Measurements from ENCODE around the gene MEMO1. TPM values are rescaled to one million over a fixed set of nuclear protein-coding genes. Genes with fewer than 3 reads are reported as not detected.
"Not testable (repeated sequence)": the region's sequence is repeated elsewhere in the genome, so short reads cannot be mapped to it uniquely, and the experiment has no call there.

MEMO1 gene
- total RNA-seq, 2 experiments from 2014 or later, result 43.5 to 43.8 TPM

DNA sequence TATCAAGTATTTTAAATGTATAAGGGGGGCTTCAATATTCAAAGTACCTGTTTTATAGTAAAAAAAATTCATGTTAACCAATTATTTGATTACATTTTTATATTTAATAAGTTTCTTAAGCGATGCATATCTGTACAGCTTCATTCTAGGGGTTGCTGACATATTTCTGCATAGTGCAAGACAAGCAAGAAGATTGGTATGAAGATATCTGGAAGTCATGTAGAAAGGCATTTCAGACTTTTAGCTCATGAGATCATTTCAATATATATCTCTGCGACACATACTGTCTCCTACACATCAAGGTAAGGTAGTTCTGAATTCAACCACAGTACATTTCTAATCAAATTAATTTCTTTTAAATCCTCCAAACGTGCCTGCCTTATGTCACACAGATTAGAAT is 73.1 kb downstream of the MEMO1 start:
- H3K4me1 Mint-ChIP-seq, result peaks cover under 1% of the 10 kb centered on the region
- POLR2A ChIA-PET, result no interaction called here
- no peaks in the 10 kb centered on the region for H3K36me3 Mint-ChIP-seq
- H3K27me3 Mint-ChIP-seq, result no peaks in the 10 kb centered on the region
- no peak overlapping the region for H3K4me3 Mint-ChIP-seq
- no peak for ATAC-seq (ENCODE audit: low read depth)
- no peak overlapping the region for H3K27ac Mint-ChIP-seq
- H3K9me3 Mint-ChIP-seq, result no peaks in the 10 kb centered on the region
- DNase-seq, result no peak

GRCh38 chr2:31935370-31935769 is 75.4 kb downstream of the MEMO1 start:
- Mint-ChIP-seq H3K4me1 (peaks cover 3% of the 10 kb centered on the region), H3K27me3 (no peaks in the 10 kb centered on the region), H3K9me3 (no peaks in the 10 kb centered on the region), H3K4me3 (no peak overlapping the region), H3K27ac (no peak overlapping the region), H3K36me3 (peaks cover under 1% of the 10 kb centered on the region)
- ATAC-seq (ENCODE audit: low read depth) (no peak), DNase-seq (no peak)
- POLR2A ChIA-PET, result no interaction called here

DNA sequence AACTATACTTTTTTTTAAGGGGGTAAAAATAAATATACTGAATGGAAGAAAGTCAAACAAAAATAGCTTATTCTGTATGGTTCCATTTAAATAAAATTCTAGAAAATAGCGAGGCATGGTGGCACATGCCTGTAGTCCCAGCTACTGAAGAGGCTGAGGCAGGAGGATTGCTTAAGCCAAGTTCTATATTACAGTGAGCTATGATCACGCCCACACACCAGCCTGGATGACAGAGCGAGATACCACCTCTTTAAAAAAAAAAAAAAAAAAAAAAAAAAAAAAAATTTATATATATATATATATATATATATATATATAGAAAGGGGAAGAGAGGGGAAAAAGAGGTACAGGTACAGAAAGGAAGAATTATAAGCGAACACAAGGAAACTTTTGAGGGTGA is 77.7 kb downstream of the MEMO1 start:
- Mint-ChIP-seq H3K4me3 (no peak overlapping the region), H3K9me3 (peaks cover 2% of the 10 kb centered on the region)
- POLR2A ChIA-PET, result no interaction called here

GRCh38 chr2:31932589-31932988 is 78.2 kb downstream of the MEMO1 start:
- Mint-ChIP-seq H3K36me3 (peaks cover 3% of the 10 kb centered on the region), H3K4me1 (peaks cover 4% of the 10 kb centered on the region), H3K4me3 (no peak overlapping the region), H3K27ac (no peak overlapping the region), H3K27me3 (no peaks in the 10 kb centered on the region), H3K9me3 (peaks cover 2% of the 10 kb centered on the region)
- DNase-seq (no peak), ATAC-seq (ENCODE audit: low read depth) (no peak)
- POLR2A ChIA-PET, result no interaction called here

More for the DNA sequence above, 77.7 kb downstream of the MEMO1 start:
- Mint-ChIP-seq H3K36me3 (peaks cover 3% of the 10 kb centered on the region), H3K27ac (no peak overlapping the region), H3K27me3 (no peaks in the 10 kb centered on the region), H3K4me1 (peaks cover 4% of the 10 kb centered on the region)
- no peak for DNase-seq
- ATAC-seq (ENCODE audit: low read depth), result no peak

DNA sequence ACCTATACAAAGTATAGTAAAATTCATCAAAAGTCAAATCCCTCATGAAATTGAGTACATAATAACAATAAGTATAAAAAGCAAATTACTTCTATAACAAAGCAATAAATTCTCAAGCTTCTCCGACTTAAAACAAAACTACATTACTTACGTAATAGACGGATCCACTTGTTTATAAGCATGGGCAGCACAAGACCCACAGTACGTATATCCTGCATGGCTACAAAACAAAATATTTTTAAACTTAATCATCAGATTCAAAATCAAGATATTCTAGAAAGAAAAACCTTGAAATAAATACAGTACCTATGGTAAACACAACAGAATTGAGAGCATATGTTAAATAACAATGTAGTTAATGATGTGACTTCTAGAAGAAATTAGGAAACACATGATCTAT is 78.9 kb downstream of the MEMO1 start:
- Mint-ChIP-seq H3K36me3 (peaks cover 3% of the 10 kb centered on the region), H3K27me3 (no peaks in the 10 kb centered on the region), H3K4me1 (peaks cover 4% of the 10 kb centered on the region), H3K27ac (no peak overlapping the region), H3K9me3 (peaks cover 2% of the 10 kb centered on the region), H3K4me3 (no peak overlapping the region)
- DNase-seq (no peak), ATAC-seq (ENCODE audit: low read depth) (no peak)
- POLR2A ChIA-PET, result no interaction called here

DNA sequence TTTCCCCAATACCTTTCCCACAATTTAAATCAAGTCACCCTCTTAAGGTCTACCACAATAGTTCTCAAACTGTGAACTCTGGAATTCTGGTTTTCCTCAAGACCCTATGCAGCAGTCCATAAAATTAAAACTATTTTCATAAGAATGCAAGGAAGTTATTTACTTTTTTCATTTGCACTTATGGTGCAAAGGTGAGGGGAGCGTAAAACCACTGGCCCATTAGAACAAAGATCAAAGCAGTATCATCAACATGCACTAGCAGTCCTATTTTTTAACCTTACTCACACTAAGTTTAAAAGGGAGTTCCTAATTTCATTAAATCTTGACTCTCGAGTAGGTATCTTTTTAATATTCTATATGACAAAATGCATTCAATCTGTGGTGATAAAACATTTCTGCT is 85.3 kb downstream of the MEMO1 start:
- no peak overlapping the region for H3K27ac Mint-ChIP-seq
- H3K36me3 Mint-ChIP-seq, result peaks cover 13% of the 10 kb centered on the region
- no peak for DNase-seq
- POLR2A ChIA-PET, result no interaction called here
- no peak for ATAC-seq (ENCODE audit: low read depth)
- H3K4me1 Mint-ChIP-seq, result peaks cover 1% of the 10 kb centered on the region
- H3K4me3 Mint-ChIP-seq, result no peak overlapping the region
- no peaks in the 10 kb centered on the region for H3K27me3 Mint-ChIP-seq
- H3K9me3 Mint-ChIP-seq, result peaks cover 2% of the 10 kb centered on the region

DNA sequence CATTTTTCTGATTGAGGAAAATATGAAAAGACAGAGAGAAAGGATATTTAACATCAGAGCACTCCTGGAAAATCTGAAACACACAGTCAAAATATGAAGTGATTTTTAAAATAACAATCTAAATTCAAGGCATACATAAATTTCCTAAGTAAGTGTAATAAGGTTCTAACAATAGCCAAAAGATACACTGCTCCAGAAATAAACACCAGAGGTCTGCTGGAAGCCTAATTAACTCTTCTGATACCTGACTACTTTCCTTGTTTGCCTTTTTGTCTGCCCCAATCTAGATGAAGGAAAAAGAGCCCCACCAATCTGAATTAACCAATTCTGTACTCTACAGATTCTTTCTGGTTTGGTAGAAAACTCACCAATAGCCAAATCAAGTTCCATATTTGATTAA is 87.1 kb downstream of the MEMO1 start:
- H3K9me3 Mint-ChIP-seq, result no peaks in the 10 kb centered on the region
- H3K27ac Mint-ChIP-seq, result no peak overlapping the region
- no peaks in the 10 kb centered on the region for H3K27me3 Mint-ChIP-seq
- H3K36me3 Mint-ChIP-seq, result peaks cover 16% of the 10 kb centered on the region
- no peaks in the 10 kb centered on the region for H3K4me1 Mint-ChIP-seq
- POLR2A ChIA-PET, result no interaction called here
- no peak overlapping the region for H3K4me3 Mint-ChIP-seq
- no peak for ATAC-seq (ENCODE audit: low read depth)
- no peak for DNase-seq

DNA sequence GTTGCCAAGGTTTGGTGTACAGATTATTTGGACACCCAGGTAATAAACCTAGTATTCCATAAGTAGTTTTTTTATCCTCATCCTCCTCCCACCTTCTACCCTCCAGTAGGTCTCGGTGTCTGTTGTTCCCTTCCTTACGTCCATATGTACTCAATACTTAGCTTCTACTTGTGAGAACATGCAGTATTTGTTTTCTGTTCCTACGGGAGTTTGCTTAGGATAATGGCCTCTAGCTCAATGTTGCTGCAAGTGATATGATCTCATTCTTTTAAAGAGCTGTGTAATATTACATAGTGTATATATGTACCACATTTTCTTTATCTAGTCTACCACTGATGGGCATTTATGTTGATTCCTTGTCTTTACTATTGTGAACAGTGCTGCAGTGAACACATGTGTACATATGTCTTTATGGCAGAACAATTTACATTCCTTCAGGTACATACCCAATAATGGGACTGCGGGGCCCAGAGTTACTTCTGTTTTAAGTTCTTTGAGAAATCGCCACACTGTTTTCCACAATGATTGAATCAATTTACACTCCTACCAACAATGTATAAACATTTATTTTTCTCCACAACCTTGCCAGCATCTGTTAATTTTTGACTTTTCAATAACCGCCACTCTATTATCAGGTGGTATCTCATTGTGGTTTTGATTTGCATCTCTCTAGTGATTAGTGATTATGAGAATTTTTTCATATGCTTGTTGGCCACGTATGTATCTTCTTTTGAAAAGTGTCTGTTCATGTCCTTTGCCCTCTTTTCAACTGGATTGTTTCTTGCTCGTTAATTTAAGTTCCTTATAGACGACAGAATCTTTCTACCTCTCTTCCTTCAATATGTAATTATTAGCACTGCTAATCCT is 88.0 kb downstream of the MEMO1 start:
- Mint-ChIP-seq H3K36me3 (peaks cover 16% of the 10 kb centered on the region), H3K4me1 (no peaks in the 10 kb centered on the region), H3K27me3 (no peaks in the 10 kb centered on the region), H3K27ac (no peak overlapping the region), H3K4me3 (no peak overlapping the region), H3K9me3 (no peaks in the 10 kb centered on the region)
- DNase-seq (no peak), ATAC-seq (ENCODE audit: low read depth) (no peak)
- POLR2A ChIA-PET, result no interaction called here

DNA sequence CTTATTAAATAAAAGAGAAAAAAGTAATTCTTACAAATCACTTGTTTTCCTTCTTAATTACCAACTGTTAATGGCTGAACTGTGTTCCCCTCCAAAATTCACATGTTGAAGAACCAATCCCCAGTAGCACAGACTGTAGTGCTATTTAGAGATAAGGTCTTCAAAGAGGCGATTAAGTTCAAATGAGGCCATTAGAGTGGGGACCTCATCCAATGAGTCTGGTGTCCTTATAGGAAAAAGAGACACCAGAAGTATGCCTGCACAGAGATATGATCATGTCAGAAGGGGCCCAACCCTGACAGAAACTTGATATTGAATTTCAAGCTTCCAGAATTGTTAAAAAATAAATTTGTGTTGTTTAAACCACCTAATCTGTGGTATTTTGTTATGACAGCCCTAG is 89.8 kb downstream of the MEMO1 start:
- ATAC-seq (ENCODE audit: low read depth), result no peak
- Mint-ChIP-seq H3K9me3 (no peaks in the 10 kb centered on the region), H3K27ac (no peak overlapping the region), H3K4me1 (no peaks in the 10 kb centered on the region), H3K4me3 (no peak overlapping the region), H3K27me3 (no peaks in the 10 kb centered on the region), H3K36me3 (peaks cover 16% of the 10 kb centered on the region)
- no peak for DNase-seq
- POLR2A ChIA-PET, result no interaction called here

DNA sequence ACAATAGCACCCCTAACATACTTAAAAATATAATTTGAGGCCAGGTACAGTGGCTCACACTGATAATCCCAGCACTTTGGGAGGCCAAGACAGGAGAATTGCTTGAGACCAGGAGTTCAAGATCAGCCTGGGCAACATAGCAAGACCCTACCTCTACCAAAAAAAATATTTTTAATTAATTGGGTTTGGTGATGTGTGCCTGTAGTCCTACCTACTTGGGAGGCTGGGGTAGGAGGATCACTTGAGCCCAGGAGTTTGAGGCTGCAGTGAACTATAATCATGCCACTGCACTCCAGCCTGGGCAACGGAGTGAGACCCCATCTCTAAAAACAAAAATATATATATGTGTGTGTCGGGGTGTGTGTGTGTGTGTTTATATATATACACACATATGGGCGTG is 91.3 kb downstream of the MEMO1 start:
- no peak for ATAC-seq (ENCODE audit: low read depth)
- no peaks in the 10 kb centered on the region for H3K4me1 Mint-ChIP-seq
- H3K36me3 Mint-ChIP-seq, result peaks cover 14% of the 10 kb centered on the region
- H3K4me3 Mint-ChIP-seq, result no peak overlapping the region
- POLR2A ChIA-PET, result no interaction called here
- H3K27me3 Mint-ChIP-seq, result no peaks in the 10 kb centered on the region
- no peaks in the 10 kb centered on the region for H3K9me3 Mint-ChIP-seq
- no peak for DNase-seq
- H3K27ac Mint-ChIP-seq, result no peak overlapping the region

DNA sequence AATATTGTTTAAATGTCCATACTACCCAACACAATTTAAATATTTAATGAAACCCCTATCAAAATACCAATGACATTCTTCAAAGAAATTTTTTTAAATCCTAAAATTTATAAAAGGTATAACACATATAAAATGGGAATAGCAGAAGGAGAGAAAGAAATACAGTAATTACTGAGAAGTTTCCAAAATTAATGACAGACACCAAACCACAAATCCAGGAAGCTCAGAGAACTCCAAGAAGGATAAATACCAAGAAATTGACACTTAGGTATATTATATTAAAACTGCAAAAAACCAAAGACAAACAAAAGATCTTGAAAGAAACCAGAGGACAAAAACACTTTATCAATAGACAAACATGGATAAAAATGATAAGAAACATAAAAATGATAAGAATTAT is 101.1 kb downstream of the MEMO1 start:
- peaks cover 8% of the 10 kb centered on the region for H3K4me1 Mint-ChIP-seq
- no peaks in the 10 kb centered on the region for H3K27me3 Mint-ChIP-seq
- DNase-seq (no peak), ATAC-seq (ENCODE audit: low read depth) (no peak)
- H3K4me3 Mint-ChIP-seq, result no peak overlapping the region
- no peaks in the 10 kb centered on the region for H3K9me3 Mint-ChIP-seq
- no peak overlapping the region for H3K27ac Mint-ChIP-seq
- POLR2A ChIA-PET, result no interaction called here
- peaks cover 30% of the 10 kb centered on the region for H3K36me3 Mint-ChIP-seq

- peaks cover 15% of the 10 kb centered on the region for H3K4me1 Mint-ChIP-seq
- H3K27me3 Mint-ChIP-seq; DNase-seq; H3K9me3 Mint-ChIP-seq; ATAC-seq (ENCODE audit: low read depth); H3K27ac Mint-ChIP-seq; POLR2A ChIA-PET; H3K4me3 Mint-ChIP-seq: not testable (repeated sequence)
- peaks cover 34% of the 10 kb centered on the region for H3K36me3 Mint-ChIP-seq
Measured at GRCh38 chr2:31907491-31907890, 103.3 kb downstream of the MEMO1 start.

GRCh38 chr2:31903109-31903780 is 107.6 kb downstream of the MEMO1 start:
- peaks cover 16% of the 10 kb centered on the region for H3K9me3 Mint-ChIP-seq
- H3K4me3 Mint-ChIP-seq, result no peak overlapping the region
- H3K36me3 Mint-ChIP-seq, result peaks cover 52% of the 10 kb centered on the region
- ATAC-seq (ENCODE audit: low read depth), result no peak
- H3K27me3 Mint-ChIP-seq, result no peaks in the 10 kb centered on the region
- DNase-seq, result no peak
- no peak overlapping the region for H3K27ac Mint-ChIP-seq
- H3K4me1 Mint-ChIP-seq, result peaks cover 8% of the 10 kb centered on the region
- POLR2A ChIA-PET, result no interaction called here

- POLR2A ChIA-PET, result no interaction called here
- Mint-ChIP-seq H3K4me1 (peaks cover 7% of the 10 kb centered on the region), H3K27me3 (no peaks in the 10 kb centered on the region), H3K27ac (no peak overlapping the region), H3K9me3 (peaks cover 28% of the 10 kb centered on the region), H3K36me3 (peaks cover 58% of the 10 kb centered on the region), H3K4me3 (no peak overlapping the region)
- DNase-seq (no peak), ATAC-seq (ENCODE audit: low read depth) (no peak)
Measured at GRCh38 chr2:31901900-31902299, 108.9 kb downstream of the MEMO1 start.
